ENCODE results near the gene MGAT2.
"Not testable (repeated sequence)": the region's sequence is repeated elsewhere in the genome, so short reads cannot be mapped to it uniquely, and the experiment has no call there.

The MGAT2 gene

GRCh38 chr14:49654511-49654910, 33.9 kb downstream of the MGAT2 start:
- H2BK12ac ChIP-seq (ENCODE audit: low read length): no peak overlapping the region
- no CpG with 5 or more reads among the region's 3 CpGs for WGBS (ENCODE audit: extremely low coverage, insufficient coverage, insufficient read length)
- H3K4me3 ChIP-seq (ENCODE audit: low read depth, low read length): no peak overlapping the region

GRCh38 chr14:49657500-49657899, 36.9 kb downstream of the MGAT2 start:
- H3K36me3 ChIP-seq (ENCODE audit: control insufficient read depth in 1 of 2, insufficient read depth in 2 of 2, low read length in 2 of 2); H3K4me3 ChIP-seq (ENCODE audit: low read depth, low read length); H2BK5ac ChIP-seq (ENCODE audit: low read depth, low read length, poor library complexity); H2BK12ac ChIP-seq (ENCODE audit: low read length); H4K8ac ChIP-seq (ENCODE audit: low read depth, low read length); H2AFZ ChIP-seq (ENCODE audit: insufficient read depth, low read length, poor library complexity); H3K4me1 ChIP-seq (ENCODE audit: control insufficient read depth in 1 of 2, insufficient read depth in 2 of 2, low read length in 2 of 2); H2AK5ac ChIP-seq (ENCODE audit: low read length); H4K12ac ChIP-seq (ENCODE audit: low read depth, low read length); H3K27ac ChIP-seq (ENCODE audit: low read depth, low read length); H3K27me3 ChIP-seq (ENCODE audit: insufficient read depth, low read length); H3K18ac ChIP-seq (ENCODE audit: low read length); H4K91ac ChIP-seq (ENCODE audit: low read depth, low read length); H3K14ac ChIP-seq (ENCODE audit: low read length); H3K23ac ChIP-seq (ENCODE audit: low read length); H3K79me2 ChIP-seq (ENCODE audit: control insufficient read depth, insufficient read depth, low read length, poor library complexity); H3K4me2 ChIP-seq (ENCODE audit: low read length); H3K79me1 ChIP-seq (ENCODE audit: low read length); H3K4ac ChIP-seq (ENCODE audit: low read depth, low read length); H3K9ac ChIP-seq (ENCODE audit: low read length); H3K9me3 ChIP-seq (ENCODE audit: insufficient read depth, low read depth, low read length); DNase-seq; H2BK120ac ChIP-seq (ENCODE audit: insufficient read depth, low read length, poor library complexity): not testable (repeated sequence)
- no CpG with 5 or more reads among the region's 6 CpGs for WGBS (ENCODE audit: extremely low coverage, insufficient coverage, insufficient read length)

More at GRCh38 chr14:49654511-49654910, 33.9 kb downstream of the MGAT2 start:
- Histone ChIP-seq H3K27ac (ENCODE audit: low read depth, low read length) (no peak overlapping the region), H3K4me2 (ENCODE audit: low read length) (no peak overlapping the region), H4K12ac (ENCODE audit: low read depth, low read length) (no peak overlapping the region), H3K79me2 (ENCODE audit: control insufficient read depth, insufficient read depth, low read length, poor library complexity) (no peaks in the 10 kb centered on the region), H2BK5ac (ENCODE audit: low read depth, low read length, poor library complexity) (no peak overlapping the region), H3K79me1 (ENCODE audit: low read length) (no peaks in the 10 kb centered on the region), H2AK5ac (ENCODE audit: low read length) (no peak overlapping the region), H3K9ac (ENCODE audit: low read length) (no peak overlapping the region), H2AFZ (ENCODE audit: insufficient read depth, low read length, poor library complexity) (no peak overlapping the region), H4K8ac (ENCODE audit: low read depth, low read length) (no peak overlapping the region), H4K91ac (ENCODE audit: low read depth, low read length) (no peak overlapping the region), H3K23ac (ENCODE audit: low read length) (no peak overlapping the region), H3K18ac (ENCODE audit: low read length) (no peak overlapping the region), H3K9me3 (ENCODE audit: insufficient read depth, low read depth, low read length) (no peaks in the 10 kb centered on the region), H3K36me3 (ENCODE audit: control insufficient read depth in 1 of 2, insufficient read depth in 2 of 2, low read length in 2 of 2) (peaks cover 3 to 7% of the 10 kb centered on the region in 2 experiments), H3K4me1 (ENCODE audit: control insufficient read depth in 1 of 2, insufficient read depth in 2 of 2, low read length in 2 of 2) (no peaks in the 10 kb centered on the region), H3K27me3 (ENCODE audit: insufficient read depth, low read length) (no peaks in the 10 kb centered on the region), H2BK120ac (ENCODE audit: insufficient read depth, low read length, poor library complexity) (no peak overlapping the region), H3K14ac (ENCODE audit: low read length) (no peak overlapping the region), H3K4ac (ENCODE audit: low read depth, low read length) (no peak overlapping the region)
- DNase-seq: no peak

- H3K36me3 ChIP-seq (ENCODE audit: control insufficient read depth in 1 of 2, insufficient read depth in 2 of 2, low read length in 2 of 2): no peaks in the 10 kb centered on the region
- no peak overlapping the region for H2AK5ac ChIP-seq (ENCODE audit: low read length)
- no peak overlapping the region for H3K27ac ChIP-seq (ENCODE audit: low read depth, low read length)
- no peak overlapping the region for H4K8ac ChIP-seq (ENCODE audit: low read depth, low read length)
- no peaks in the 10 kb centered on the region for H3K9me3 ChIP-seq (ENCODE audit: insufficient read depth, low read depth, low read length)
- H3K14ac ChIP-seq (ENCODE audit: low read length): no peak overlapping the region
- no peaks in the 10 kb centered on the region for H3K79me1 ChIP-seq (ENCODE audit: low read length)
- no peak overlapping the region for H3K4ac ChIP-seq (ENCODE audit: low read depth, low read length)
- H2AFZ ChIP-seq (ENCODE audit: insufficient read depth, low read length, poor library complexity): no peak overlapping the region
- H3K9ac ChIP-seq (ENCODE audit: low read length): no peak overlapping the region
- H2BK12ac ChIP-seq (ENCODE audit: low read length): no peak overlapping the region
- no peak overlapping the region for H3K23ac ChIP-seq (ENCODE audit: low read length)
- H3K4me2 ChIP-seq (ENCODE audit: low read length): no peak overlapping the region
- H2BK5ac ChIP-seq (ENCODE audit: low read depth, low read length, poor library complexity): no peak overlapping the region
- no peak overlapping the region for H4K91ac ChIP-seq (ENCODE audit: low read depth, low read length)
- WGBS (ENCODE audit: extremely low coverage, insufficient coverage, insufficient read length): no CpG with 5 or more reads among the region's 2 CpGs
- H3K4me1 ChIP-seq (ENCODE audit: control insufficient read depth in 1 of 2, insufficient read depth in 2 of 2, low read length in 2 of 2): no peaks in the 10 kb centered on the region
- no peak overlapping the region for H3K18ac ChIP-seq (ENCODE audit: low read length)
- H4K12ac ChIP-seq (ENCODE audit: low read depth, low read length): no peak overlapping the region
- H3K27me3 ChIP-seq (ENCODE audit: insufficient read depth, low read length): no peaks in the 10 kb centered on the region
- no peaks in the 10 kb centered on the region for H3K79me2 ChIP-seq (ENCODE audit: control insufficient read depth, insufficient read depth, low read length, poor library complexity)
- no peak for DNase-seq
- no peak overlapping the region for H2BK120ac ChIP-seq (ENCODE audit: insufficient read depth, low read length, poor library complexity)
- no peak overlapping the region for H3K4me3 ChIP-seq (ENCODE audit: low read depth, low read length)
Measured at GRCh38 chr14:49659526-49660455, 39.2 kb downstream of the MGAT2 start.

GRCh38 chr14:49670475-49670874, 49.9 kb downstream of the MGAT2 start:
- DNase-seq: no peak
- Histone ChIP-seq H2BK12ac (ENCODE audit: low read length) (no peak overlapping the region), H3K4me1 (ENCODE audit: control insufficient read depth in 1 of 2, insufficient read depth in 2 of 2, low read length in 2 of 2) (no peaks in the 10 kb centered on the region), H2AFZ (ENCODE audit: insufficient read depth, low read length, poor library complexity) (no peak overlapping the region), H4K12ac (ENCODE audit: low read depth, low read length) (no peak overlapping the region), H3K4me3 (ENCODE audit: low read depth, low read length) (no peak overlapping the region), H3K18ac (ENCODE audit: low read length) (no peak overlapping the region), H3K36me3 (ENCODE audit: control insufficient read depth in 1 of 2, insufficient read depth in 2 of 2, low read length in 2 of 2) (peaks cover 1 to 6% of the 10 kb centered on the region in 2 experiments), H2BK5ac (ENCODE audit: low read depth, low read length, poor library complexity) (no peak overlapping the region), H3K14ac (ENCODE audit: low read length) (no peak overlapping the region), H3K23ac (ENCODE audit: low read length) (no peak overlapping the region), H4K91ac (ENCODE audit: low read depth, low read length) (no peak overlapping the region), H2BK120ac (ENCODE audit: insufficient read depth, low read length, poor library complexity) (no peak overlapping the region), H4K8ac (ENCODE audit: low read depth, low read length) (no peak overlapping the region), H3K27ac (ENCODE audit: low read depth, low read length) (no peak overlapping the region), H3K79me2 (ENCODE audit: control insufficient read depth, insufficient read depth, low read length, poor library complexity) (no peaks in the 10 kb centered on the region), H2AK5ac (ENCODE audit: low read length) (no peak overlapping the region), H3K27me3 (ENCODE audit: insufficient read depth, low read length) (no peaks in the 10 kb centered on the region), H3K9ac (ENCODE audit: low read length) (no peak overlapping the region), H3K4ac (ENCODE audit: low read depth, low read length) (no peak overlapping the region), H3K4me2 (ENCODE audit: low read length) (no peak overlapping the region), H3K79me1 (ENCODE audit: low read length) (no peaks in the 10 kb centered on the region), H3K9me3 (ENCODE audit: insufficient read depth, low read depth, low read length) (no peaks in the 10 kb centered on the region)
